ENCODE results near the gene ZNF621.

ZNF621 gene

DNA sequence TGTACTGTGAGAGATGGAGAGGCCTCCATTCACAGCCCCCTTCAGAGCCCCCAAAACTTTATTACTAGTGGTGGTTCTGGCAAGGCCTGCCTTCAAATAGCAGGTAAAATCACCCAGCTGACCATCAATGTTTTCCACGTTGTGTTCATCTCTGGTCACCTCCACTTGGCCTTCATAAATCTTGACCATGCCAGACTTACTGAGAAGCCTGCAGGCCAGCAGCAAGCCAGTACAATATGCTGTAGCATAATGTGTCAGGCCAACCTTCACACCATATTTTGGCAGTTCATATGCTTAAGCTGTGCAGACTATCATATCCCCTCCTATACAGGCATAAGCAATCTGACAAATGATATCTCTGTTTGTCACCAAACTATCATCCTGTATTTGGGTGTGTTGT is 62.1 kb downstream of the ZNF621 start:
- no peak for DNase-seq (ENCODE audit: insufficient read length, low spot score)
- TF ChIP-seq PAX5 (IDR thresholded peaks at IDR 0.05; ENCODE audit: insufficient read depth, low read length, severe bottlenecking) (no peak), SPI1 (IDR thresholded peaks at IDR 0.05; ENCODE audit: low read depth, low read length) (no peak), POLR2A (IDR thresholded peaks at IDR 0.05; ENCODE audit: low read depth, low read length) (no peak), TAF1 (IDR thresholded peaks at IDR 0.05; ENCODE audit: low read depth, low read length) (no peak), POLR2AphosphoS5 (IDR thresholded peaks at IDR 0.05; ENCODE audit: low read depth, low read length) (no peak), POU2F2 (IDR thresholded peaks at IDR 0.05; ENCODE audit: low read depth, low read length) (no peak)
- no peak for FAIRE-seq

DNA sequence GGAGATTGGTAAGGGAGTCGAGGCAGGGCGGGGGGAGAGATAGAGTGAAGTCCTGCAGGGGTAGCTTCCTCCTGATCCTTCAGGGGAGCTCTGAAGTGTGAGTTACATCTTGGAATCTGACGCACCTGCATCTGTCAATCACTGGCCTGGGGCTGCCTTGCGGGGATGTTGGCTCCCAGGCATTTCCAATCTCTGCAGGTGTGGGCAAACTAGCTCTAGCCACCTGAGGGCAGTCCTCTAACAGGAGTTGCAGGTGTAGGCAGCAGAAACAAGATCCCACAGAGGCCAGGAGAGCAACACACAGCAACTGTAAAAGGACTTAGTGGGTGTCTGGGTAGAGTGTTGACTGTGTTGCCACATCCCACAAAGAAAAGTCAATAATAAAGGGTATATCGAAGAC is 63.6 kb downstream of the ZNF621 start:
- no peak for FAIRE-seq
- DNase-seq (ENCODE audit: insufficient read length, low spot score): no peak
- TF ChIP-seq TAF1 (IDR thresholded peaks at IDR 0.05; ENCODE audit: low read depth, low read length): no peak
- no peak for TF ChIP-seq POU2F2 (IDR thresholded peaks at IDR 0.05; ENCODE audit: low read depth, low read length)
- TF ChIP-seq SPI1 (IDR thresholded peaks at IDR 0.05; ENCODE audit: low read depth, low read length): no peak
- TF ChIP-seq POLR2AphosphoS5 (IDR thresholded peaks at IDR 0.05; ENCODE audit: low read depth, low read length): no peak
- no peak for TF ChIP-seq PAX5 (IDR thresholded peaks at IDR 0.05; ENCODE audit: insufficient read depth, low read length, severe bottlenecking)
- no peak for TF ChIP-seq POLR2A (IDR thresholded peaks at IDR 0.05; ENCODE audit: low read depth, low read length)

Measured in GM12891 (cell line).